HG03439 (cell line): Measurements from ENCODE around the gene RELL2.

Source experiments
- ATAC-seq: cut with Tn5 transposase; IDR thresholded peaks from one replicate; pipeline ENCODE4 v1.9.1; 2021; ENCODE audit warnings: mild to moderate bottlenecking, moderate library complexity; ENCODE audit not compliant: unreplicated experiment

RELL2 gene

DNA sequence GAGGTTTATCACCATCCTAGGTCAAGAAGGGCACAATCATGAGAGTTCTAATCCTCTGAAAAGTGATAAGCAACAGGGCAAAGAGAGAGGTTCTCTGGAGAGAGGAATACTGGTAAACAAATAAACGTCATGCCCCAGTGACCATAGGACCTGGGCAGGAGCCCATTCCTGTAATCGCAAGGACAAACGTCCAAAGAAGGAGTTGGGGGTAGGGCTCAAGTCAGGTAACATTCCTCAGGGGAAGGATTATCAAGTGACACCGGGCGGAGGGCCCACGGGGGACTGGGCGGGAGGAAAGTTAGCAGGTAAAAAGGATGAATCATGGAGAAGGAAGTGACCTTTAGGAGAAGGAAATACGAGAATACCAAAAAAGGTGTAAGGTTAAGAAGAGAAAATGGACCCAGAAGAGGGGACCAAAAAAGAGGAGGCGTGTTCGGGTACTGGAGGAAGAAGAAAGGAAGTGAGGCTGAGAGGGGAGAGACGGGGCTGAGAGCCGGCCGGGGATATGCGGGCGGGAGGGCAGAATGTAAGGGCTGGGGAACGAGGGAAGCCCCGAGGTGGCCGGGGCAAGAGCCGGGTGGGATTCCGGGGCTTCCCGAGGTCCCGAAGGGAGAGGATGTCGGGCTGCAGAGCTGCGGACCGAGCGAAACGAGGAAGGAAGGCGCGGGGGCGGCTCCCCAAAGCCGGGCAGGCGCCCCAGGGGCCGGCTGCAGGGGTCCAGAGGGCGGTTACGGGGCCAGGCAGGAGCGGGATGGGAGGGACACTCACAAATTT lies 18.6 kb upstream of the RELL2 start:
- peak; percentile 35 for ATAC-seq

- peak; percentile 83 for ATAC-seq
These were observed 17.8 kb upstream of the RELL2 start, which contains the start of gene DIAPH1 for GRCh38 chr5:141618804-141619554. Gene DIAPH1, minus strand, starts transcription at chr5:141619000. Its CDS starts 86 bp downstream, at chr5:141618914.

GRCh38 chr5:141623186-141623585 lies 13.6 kb upstream of the RELL2 start:
- ATAC-seq, result no peak

- ATAC-seq, result no peak
These were observed 13.2 kb upstream of the RELL2 start for GRCh38 chr5:141623611-141624010.

DNA sequence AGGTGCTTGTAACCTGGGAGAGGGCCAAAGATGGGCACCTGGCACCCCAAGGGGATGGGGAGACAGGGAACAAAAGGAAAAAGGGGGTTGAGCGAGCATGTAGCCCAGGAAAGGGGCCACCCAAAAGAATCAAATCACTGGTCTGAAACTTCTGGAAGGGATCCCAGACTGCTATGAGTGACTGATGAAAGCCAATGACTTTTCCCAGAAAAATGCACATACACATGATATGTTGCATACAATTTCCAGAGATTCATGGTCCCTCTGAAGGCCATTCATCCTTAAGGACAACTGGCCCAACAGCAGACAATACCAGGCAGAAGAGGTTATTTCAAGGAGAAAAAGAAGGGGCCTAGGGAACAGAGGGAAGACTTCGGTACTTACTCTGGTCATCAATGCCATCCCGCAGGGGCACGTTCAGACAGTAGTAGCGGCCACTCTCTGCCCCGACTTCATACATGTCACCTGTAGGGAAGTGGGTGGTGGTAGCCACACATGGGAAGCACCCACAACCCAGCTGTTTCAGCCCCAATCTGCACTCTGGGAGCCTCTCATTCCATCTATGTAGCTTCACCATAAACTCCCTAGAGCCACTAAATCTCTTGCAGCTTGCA lies 8.5 kb upstream of the RELL2 start:
- ATAC-seq, result no peak

DNA sequence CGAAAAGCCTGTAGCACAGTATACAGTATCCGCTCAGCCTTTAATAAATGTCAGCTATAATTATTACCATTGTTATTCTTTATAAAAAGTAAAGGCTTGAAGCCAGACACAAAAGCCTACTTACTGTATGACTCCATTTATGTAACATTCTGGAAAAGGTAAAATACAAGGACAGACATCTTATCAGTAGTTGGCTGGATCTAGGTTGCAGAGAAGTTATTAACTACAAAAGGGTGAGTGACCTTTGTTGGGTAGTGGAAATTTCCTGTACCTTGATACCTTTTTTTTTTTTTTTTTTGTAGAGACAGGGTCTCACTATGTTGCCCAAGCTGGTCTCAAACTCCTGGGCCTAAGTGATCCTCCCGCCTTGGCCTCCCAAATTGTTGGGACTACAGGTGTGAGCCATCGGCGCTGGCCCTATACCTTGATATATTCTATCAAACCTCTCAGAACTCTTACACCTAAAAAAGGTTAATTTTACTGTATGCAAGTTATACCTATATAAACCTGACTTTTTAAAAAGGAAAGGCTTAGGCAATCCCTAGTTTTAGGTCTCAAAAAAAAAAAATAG lies 6.1 kb upstream of the RELL2 start:
- ATAC-seq, result no peak

- ATAC-seq, result no peak
These were observed 4.1 kb upstream of the RELL2 start for GRCh38 chr5:141632650-141633049.

DNA sequence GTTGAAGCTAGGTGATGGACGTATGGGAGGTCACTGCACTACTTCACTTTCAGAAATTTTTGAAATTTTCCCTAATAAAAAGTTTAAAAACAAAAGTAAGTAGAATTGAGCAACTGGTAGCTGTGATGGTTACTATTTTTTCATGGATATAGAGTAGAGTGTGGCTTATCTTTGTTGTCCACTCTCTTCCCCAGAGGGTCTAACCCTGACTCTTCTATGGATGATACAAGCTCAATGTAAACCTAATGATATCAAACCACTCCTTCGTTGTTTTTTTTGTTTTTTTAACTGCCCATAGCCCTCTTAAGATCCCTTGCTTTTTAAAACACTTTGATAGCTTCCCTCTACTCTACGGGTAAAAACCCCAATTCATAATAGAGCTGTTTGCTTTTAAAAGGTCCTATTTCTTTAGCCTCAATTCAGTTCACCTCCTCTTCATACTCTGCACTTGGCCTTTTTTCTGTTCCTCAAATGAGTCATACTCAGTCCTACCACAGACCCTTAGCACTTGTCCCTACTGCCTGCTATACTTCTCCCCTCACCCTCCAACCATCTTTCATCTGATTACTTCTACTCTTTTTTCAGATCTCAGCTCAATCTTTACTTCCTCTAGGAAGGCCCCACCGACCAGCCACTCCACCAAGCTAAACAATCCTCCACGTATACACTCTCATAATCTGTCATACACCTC lies 2.8 kb upstream of the RELL2 start:
- peak; percentile 50 for ATAC-seq

GRCh38 chr5:141634720-141635119 lies 2.1 kb upstream of the RELL2 start:
- ATAC-seq, result no peak

DNA sequence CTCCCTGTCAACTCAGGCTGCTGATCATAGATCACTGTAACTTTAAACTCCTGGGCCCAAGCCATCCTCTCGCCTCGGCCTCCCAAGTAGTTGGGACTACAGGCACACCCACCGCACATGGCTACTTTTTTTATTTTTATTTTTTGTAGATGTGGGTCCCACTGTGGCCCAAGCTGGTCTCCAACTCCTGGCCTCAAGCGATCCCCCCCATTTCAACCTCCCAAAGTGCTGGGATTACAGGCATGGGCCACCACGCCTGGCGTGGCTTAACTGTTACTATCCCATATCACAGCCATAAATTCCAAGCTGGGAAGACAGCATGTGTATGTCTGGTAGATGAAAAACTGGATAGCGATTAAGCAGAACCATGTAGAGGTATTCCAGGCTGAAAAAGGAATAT lies 1.2 kb upstream of the RELL2 start:
- no peak for ATAC-seq

DNA sequence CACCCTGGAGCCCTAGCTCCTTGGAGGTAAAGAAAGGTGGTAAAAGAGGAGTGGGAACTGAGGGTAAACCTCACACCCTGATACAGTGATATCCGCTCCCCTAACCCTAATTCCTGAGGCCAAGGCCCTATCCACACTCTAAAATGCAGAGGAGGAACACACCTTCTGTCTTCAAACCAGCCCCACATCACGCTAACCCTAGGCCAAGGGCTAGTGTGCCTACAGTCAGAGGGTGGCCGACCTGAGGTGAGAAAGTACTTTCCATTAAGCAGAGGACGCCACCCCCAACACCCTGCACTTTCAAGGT lies 738 bp upstream of the RELL2 start:
- ATAC-seq, result no peak

- ATAC-seq, result peak; percentile 25
These were observed 448 bp downstream of the RELL2 start for GRCh38 chr5:141637123-141637766.

DNA sequence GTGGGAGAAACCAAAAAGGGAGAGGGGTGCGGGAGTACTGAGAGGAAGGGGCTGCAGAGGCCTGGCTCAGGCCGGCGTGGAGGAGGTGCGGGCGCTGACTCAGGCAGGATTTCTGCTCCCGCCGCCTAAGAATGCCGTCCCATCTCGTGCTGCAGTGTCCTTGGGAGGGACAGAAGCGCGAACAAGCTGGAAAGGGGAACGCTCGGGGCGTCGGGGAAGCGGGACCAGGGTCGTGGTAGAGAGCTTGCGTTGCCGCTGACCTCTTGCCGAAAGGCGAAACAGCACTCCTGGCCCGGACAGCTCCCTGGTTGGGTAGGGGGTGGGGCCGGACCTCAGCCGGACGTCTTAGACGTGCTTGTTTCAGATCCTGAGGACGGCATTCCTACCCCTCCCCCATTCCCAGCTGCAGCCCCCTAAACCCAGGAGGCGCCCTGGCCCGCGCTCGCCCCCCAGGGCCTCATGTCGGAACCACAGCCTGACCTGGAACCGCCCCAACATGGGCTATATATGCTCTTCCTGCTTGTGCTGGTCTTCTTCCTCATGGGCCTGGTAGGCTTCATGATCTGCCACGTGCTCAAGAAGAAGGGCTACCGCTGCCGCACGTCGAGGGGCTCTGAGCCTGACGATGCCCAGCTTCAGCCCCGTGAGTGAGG lies 1.1 kb downstream of the RELL2 start:
- no peak for ATAC-seq

DNA sequence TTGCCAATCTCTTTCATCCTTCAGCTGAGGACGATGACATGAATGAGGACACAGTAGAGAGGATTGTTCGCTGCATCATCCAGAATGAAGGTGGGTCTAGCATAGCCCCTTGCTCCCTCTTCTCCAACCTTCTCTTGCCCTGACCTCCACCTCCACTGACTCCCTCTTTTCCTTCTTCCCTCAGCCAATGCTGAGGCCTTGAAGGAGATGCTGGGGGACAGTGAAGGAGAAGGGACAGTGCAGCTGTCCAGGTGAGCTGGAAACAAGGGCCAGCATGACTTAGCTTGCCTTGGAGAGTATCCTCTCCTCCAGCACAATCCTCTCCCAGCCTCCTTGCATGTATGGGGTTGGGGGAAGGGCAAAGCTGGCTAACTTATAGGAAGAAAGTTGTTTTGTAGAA lies 2.0 kb downstream of the RELL2 start:
- ATAC-seq, result no peak

DNA sequence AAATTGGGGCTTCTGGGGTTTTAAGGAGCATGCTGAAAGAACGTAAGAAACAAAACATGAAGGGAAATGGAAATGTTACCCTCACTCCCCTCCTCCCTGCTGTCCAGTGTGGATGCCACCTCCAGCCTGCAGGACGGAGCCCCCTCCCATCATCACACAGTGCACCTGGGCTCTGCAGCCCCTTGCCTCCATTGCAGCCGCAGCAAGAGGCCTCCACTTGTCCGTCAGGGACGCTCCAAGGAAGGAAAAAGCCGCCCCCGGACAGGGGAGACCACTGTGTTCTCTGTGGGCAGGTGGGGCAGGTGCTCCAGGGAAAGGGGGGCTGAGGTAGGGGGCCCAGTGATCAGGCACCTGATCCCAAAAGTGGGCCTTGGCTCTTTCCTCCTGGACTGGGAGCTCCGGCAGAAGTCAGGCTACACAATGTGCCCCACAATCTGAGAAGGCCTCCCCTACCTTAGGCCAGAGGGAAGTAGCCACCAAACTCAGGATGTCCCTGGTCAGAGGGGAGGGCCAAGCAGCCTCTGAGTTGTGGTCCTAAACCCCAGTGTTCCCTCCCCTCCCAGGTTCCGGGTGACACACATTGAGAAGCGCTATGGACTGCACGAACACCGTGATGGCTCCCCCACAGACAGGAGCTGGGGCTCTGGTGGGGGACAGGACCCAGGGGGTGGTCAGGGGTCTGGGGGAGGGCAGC lies 2.7 kb downstream of the RELL2 start:
- no peak for ATAC-seq

DNA sequence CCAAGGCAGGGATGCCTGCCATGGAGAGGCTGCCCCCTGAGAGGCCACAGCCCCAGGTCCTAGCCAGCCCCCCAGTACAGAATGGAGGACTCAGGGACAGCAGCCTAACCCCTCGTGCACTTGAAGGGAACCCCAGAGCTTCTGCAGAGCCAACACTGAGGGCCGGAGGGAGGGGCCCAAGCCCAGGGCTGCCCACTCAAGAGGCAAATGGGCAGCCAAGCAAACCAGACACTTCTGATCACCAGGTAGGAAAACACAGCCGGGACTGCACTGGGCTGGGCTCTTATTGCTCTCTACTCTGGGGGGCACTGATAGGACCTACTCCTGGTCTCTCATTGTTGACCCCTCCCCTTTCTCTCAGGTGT lies 3.2 kb downstream of the RELL2 start:
- ATAC-seq, result no peak

- ATAC-seq, result no peak
These were observed 3.9 kb downstream of the RELL2 start for GRCh38 chr5:141640698-141641097.

DNA sequence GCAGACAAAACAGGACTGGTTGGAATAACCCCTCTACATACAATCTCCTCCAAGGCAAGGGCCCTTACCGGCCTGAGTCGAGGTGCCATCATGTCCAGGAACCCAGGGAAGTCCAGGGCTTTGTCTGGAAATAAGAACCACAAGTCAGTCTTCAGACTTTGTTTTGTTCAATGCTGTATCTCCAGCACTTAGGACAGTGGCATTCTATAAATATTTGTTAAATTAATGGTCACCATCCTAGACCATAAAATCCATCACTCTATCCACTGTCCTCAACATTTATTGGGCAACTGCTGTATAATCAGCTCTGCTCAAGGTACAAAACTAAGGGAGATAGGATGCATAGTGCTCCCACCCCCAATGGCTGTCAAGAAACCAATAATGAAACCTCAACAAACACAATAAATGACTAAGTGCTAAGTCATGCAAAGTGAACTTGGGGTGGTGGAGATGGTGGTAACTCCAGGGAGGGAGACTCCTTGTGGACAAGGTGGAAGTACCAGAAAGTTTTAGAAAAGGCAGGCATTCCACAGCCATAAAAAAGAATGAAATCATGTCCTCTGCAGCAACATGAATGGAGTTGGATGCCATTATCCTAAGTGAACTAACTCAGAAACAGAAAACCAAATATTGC lies 5.0 kb downstream of the RELL2 start:
- peak; percentile 47 for ATAC-seq

DNA sequence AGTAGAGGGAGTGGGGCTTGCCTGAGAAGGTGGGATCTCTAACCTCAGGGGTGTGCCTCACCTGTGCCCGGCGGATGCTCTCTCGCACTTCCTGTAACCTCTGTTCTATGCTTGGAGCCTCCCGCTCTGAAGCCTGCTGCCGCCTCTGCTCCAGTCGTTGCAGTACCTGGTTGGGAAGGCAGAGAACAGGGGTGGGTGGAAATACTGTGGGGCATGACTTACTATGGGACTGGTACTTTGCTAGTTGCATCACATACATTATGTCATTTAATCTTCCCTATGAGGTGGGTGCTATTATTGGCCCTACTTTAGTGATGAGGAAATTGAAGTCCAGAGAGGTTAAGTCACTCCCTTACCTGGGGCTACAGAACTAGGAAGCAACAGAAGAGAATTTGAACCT lies 9.2 kb downstream of the RELL2 start:
- ATAC-seq, result no peak
